Activated effector memory CD4-positive, alpha-beta T cell treated with anti-CD3 and anti-CD28 coated beads, Interleukin-2, amount 50 U/mL, for 16 hours (primary cell): ENCODE results near the gene MMEL1.
"Not testable (repeated sequence)": the region's sequence is repeated elsewhere in the genome, so short reads cannot be mapped to it uniquely, and the experiment has no call there.

Experiments used
- DNase-seq: peaks from one replicate; pipeline ENCODE4 v3.0.0-alpha.2; 2020

Gene MMEL1

DNA sequence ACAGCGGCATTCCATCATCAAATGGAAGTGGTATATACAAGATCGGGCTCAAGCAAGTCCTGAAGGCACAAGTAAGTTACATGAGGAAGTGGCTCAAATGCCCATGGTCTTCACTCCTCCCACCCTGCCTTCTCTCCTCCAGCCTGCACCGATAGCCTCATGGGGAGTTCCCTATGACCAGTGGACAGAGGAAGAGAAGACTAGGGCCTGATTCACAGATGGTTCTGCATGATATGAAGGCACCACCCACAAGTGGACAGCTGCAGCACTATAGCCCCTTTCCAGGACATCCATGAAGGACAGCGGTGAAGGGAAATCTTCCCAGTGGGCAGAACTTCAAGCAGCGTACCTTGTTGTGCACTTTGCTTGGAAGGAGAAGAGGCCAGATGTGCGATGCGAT lies 7.1 kb downstream of the MMEL1 start:
- not testable (repeated sequence) for DNase-seq

GRCh38 chr1:2625311-2625710 lies 7.5 kb downstream of the MMEL1 start:
- no peak for DNase-seq

GRCh38 chr1:2624735-2625300 lies 8.0 kb downstream of the MMEL1 start:
- DNase-seq: no peak

- no peak for DNase-seq
Measured at GRCh38 chr1:2623571-2624337, 9.1 kb downstream of the MMEL1 start.

GRCh38 chr1:2617971-2618470 lies 14.8 kb downstream of the MMEL1 start:
- no peak for DNase-seq

GRCh38 chr1:2614145-2614544 lies 18.7 kb downstream of the MMEL1 start:
- DNase-seq: no peak

GRCh38 chr1:2612591-2613365 lies 20.0 kb downstream of the MMEL1 start:
- no peak for DNase-seq

- DNase-seq: no peak
Measured at GRCh38 chr1:2611621-2612437, 21.0 kb downstream of the MMEL1 start.

DNA sequence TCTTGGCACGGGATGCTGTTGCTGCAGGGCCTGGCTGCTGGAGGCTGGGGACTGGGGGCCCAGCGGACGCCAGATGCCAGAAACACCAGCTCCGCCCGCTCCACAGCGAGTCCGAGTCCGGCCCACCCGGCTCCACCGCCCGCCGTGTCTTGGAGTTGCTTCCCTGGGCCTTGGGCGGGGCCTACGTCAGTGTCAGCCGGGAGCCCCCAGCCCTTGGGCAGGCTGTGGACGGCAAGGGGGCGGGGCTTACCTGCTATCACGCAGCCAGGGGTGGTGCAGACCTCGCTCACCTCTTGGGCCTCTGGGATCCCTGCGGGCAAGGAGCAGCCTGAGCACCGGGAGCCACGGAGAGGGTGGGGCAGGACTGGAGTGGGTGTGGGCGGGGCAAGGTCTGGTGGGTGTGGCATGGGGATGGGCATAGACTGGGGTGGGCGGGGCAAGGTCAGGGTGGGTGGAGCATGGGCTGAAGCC lies 21.8 kb downstream of the MMEL1 start:
- peak; percentile 66 for DNase-seq

DNA sequence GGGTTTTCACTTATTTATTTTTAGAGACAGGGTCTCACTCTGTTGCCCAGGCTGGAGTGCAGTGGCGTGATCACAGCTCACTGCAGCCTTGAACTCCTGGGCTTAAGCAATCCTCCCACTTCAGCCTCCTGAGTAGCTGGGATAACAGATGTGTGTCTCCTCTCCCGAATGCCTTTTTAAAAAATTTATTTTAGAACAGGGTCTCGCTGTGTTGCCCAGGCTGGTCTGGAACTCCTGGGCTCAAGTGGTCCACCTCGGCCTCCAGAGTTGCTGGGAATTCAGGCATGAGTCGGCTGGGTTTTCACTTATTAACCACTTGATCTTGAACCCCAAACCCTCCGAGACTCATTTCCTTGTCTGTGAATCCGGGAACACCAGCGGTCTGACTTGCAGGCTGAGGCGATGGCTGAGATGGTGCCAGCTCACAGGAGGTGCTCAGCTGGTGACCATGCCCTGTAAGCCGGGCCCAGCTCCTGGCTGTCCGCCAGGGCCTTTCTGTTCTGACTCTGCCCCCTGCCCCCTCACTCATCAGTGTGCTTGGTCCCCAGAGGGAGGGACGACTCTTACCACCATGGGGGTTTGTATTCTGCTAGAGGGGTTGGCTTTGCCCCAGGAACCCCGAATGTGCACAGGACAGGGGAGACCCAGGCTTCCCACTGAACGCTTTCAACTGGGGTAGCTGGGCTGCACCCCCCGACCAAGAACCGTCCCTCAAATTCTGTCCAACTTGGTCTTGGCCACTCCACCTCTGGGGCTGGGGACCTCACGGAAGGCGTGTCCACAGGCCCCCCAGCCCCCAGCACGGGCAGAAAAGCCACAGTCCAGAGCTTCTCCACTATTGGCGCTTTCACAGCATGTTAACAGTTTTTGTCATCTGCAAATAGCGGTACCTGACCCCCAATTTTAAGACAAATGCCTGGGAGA lies 22.5 kb downstream of the MMEL1 start:
- no peak for DNase-seq

GRCh38 chr1:2609319-2610035 lies 23.3 kb downstream of the MMEL1 start:
- no peak for DNase-seq

DNA sequence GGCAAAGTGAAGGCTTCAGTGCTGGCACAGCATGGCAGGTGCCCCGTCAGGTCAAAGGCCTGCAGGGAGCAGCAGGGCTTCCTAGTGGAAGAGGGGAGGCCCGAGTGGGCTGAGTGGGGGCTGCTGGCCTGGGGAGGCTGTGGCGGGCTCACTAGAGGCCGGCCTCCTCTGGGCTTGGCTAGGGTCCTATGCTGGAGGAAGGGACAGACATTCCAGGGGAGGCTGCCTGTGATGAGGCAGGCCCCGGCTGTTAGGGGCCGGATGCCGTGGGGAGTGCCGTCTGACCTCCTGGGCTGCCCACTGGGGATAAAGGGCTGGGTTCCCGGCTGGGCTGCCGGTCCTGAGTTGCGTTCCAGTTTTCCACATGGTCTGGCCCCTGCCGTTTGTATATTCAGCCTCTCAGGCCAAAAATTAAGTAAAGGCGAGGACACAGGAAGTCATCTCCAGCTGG lies 25.1 kb downstream of the MMEL1 start:
- no peak for DNase-seq

- DNase-seq: no peak
Measured at GRCh38 chr1:2606881-2607621, 25.8 kb downstream of the MMEL1 start.

DNA sequence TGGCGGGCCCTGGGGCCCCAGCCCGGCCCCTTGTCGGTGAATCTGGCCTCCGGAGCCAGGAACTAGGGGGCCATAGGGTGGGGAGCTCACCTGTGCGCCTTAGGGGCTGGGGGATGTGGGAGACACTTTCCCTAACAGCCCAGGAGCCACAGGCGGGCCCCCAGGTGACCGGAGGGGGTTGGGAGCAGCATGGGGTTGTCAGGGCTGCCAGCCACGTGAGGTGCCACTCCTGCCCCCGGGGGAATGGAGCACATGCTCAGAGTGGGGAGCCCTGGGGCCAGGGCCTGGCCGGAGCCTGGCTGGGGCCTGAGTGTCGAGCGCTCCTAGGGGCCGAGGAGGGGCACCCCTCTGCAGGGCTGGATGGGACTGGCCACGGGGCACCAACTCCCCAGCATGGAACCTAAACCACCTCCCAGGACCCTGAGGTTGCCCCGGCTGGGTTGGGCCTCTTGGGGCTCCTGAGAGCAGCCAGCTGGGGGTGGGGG lies 26.4 kb downstream of the MMEL1 start:
- DNase-seq: no peak

- DNase-seq: no peak
Measured at GRCh38 chr1:2605509-2606395, 27.1 kb downstream of the MMEL1 start.

DNA sequence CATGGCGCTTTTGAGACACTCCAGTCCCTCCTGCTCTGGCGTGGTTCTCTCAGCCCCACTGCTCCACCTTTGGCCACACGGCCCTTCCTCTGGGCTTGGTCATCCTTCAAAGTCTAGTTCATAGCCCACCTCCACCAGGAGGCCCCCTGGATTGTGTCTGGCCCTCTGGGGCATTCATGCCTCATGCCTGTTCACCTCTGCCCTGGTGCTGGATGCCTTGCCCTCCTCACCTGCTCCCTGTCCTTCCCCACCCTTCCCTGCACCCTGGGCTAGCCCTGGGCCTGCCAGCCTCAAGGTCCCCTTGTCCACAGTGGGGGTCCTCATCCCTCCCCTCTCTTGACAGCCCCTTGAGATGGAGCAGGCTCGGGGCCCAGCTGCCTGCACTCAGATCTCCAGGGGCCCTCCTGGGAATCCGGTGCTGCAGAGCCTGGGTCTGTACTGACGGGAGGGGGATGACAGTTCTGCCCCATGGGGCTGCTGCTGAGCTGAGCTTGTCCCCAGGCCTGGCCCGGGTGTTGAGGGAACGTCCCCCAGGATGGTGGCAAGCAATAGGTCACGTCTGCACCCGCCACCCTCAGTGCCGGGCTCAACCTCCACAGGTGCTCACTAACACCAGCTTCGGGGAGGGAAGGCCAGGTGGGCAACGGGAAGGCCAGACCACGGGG lies 27.8 kb downstream of the MMEL1 start:
- no peak for DNase-seq

- no peak for DNase-seq
Measured at GRCh38 chr1:2604156-2604843, 28.5 kb downstream of the MMEL1 start.
